ENCODE measurements around the gene HES2. TPM values are rescaled to one million over a fixed set of nuclear protein-coding genes. Genes with fewer than 3 reads are reported as not detected.

The HES2 gene
- 10 to 100 TPM in 1 of 2 donors, 1 to 10 TPM in 1; 2.2 to 13.4 TPM for total RNA-seq

GRCh38 chr1:6419804-6420453, at the start of gene HES2:
HES2 (minus strand) TSS chr1:6419919; CDS start chr1:6419820, 99 bp downstream.
- H3K4me3 ChIP-seq = peak within 1 kb of the TSS; percentile 23 to 39
- H3K27me3 ChIP-seq (replicated peaks; ENCODE audit: insufficient read depth) = no peaks in the 10 kb centered on the region
- peaks cover 16% of the 10 kb centered on the region for H3K4me1 ChIP-seq (replicated peaks)
- no peaks in the 10 kb centered on the region for H3K36me3 ChIP-seq
- no peaks in the 10 kb centered on the region for H3K9me3 ChIP-seq
- no peak within 1 kb of the TSS for H3K27ac ChIP-seq
- TF ChIP-seq POLR2A (IDR thresholded peaks at IDR 0.05) = peak; percentile 46
- TF ChIP-seq POLR2AphosphoS5 (IDR thresholded peaks at IDR 0.05) = no peak
- no peak for TF ChIP-seq CTCF (IDR thresholded peaks at IDR 0.05)
- WGBS = 4% methylated on average over 42 of the region's 62 CpGs
- intact Hi-C loops (cut with DNase I) = no loop called here
- no peak for DNase-seq (ENCODE audit: low spot score)

- Histone ChIP-seq H3K27me3 (replicated peaks; ENCODE audit: insufficient read depth) (no peaks in the 10 kb centered on the region), H3K27ac (no peak overlapping the region), H3K36me3 (no peaks in the 10 kb centered on the region), H3K9me3 (no peaks in the 10 kb centered on the region), H3K4me1 (replicated peaks) (no peaks in the 10 kb centered on the region), H3K4me3 (no peak overlapping the region)
- no peak for TF ChIP-seq POLR2A (IDR thresholded peaks at IDR 0.05)
- no peak for TF ChIP-seq POLR2AphosphoS5 (IDR thresholded peaks at IDR 0.05)
- no peak for TF ChIP-seq CTCF (IDR thresholded peaks at IDR 0.05)
- 94% methylated on average over 13 of the region's 13 CpGs for WGBS
- DNase-seq (ENCODE audit: low spot score) = no peak
- intact Hi-C loops (cut with DNase I) = no loop called here
Measured at GRCh38 chr1:6468729-6469461, 49.2 kb upstream of the HES2 start.

GRCh38 chr1:6467744-6468688, 48.3 kb upstream of the HES2 start:
- Histone ChIP-seq H3K36me3 (no peaks in the 10 kb centered on the region), H3K4me1 (replicated peaks) (no peaks in the 10 kb centered on the region), H3K27ac (no peak overlapping the region), H3K27me3 (replicated peaks; ENCODE audit: insufficient read depth) (no peaks in the 10 kb centered on the region), H3K9me3 (no peaks in the 10 kb centered on the region), H3K4me3 (no peak overlapping the region)
- intact Hi-C loops (cut with DNase I) = no loop called here
- TF ChIP-seq CTCF (IDR thresholded peaks at IDR 0.05) = no peak
- TF ChIP-seq POLR2AphosphoS5 (IDR thresholded peaks at IDR 0.05) = no peak
- no peak for DNase-seq (ENCODE audit: low spot score)
- WGBS = 89% methylated on average over 25 of the region's 30 CpGs

- no peak for TF ChIP-seq POLR2A (IDR thresholded peaks at IDR 0.05)
- no peak for TF ChIP-seq CTCF (IDR thresholded peaks at IDR 0.05)
- no peak for TF ChIP-seq POLR2AphosphoS5 (IDR thresholded peaks at IDR 0.05)
- Histone ChIP-seq H3K4me3 (no peak overlapping the region), H3K4me1 (replicated peaks) (no peaks in the 10 kb centered on the region), H3K36me3 (no peaks in the 10 kb centered on the region), H3K27ac (no peak overlapping the region), H3K27me3 (replicated peaks; ENCODE audit: insufficient read depth) (no peaks in the 10 kb centered on the region), H3K9me3 (no peaks in the 10 kb centered on the region)
- no peak for DNase-seq (ENCODE audit: low spot score)
- 92% methylated on average over 12 of the region's 12 CpGs for WGBS
- intact Hi-C loops (cut with DNase I) = no loop called here
Measured at GRCh38 chr1:6467224-6467623, 47.5 kb upstream of the HES2 start.

Data from prostate gland (tissue), 2 donors.